MM.1S (cell line): ENCODE measurements around the gene BPIFB2.

ENCODE experiments used
- DNase-seq: peaks from one replicate; pipeline ENCODE4 v3.0.0-alpha.2; 2015
- H2AFZ ChIP-seq: fragments of 300-600 bp; sonication (generic); 2 replicates; pipeline ENCODE4 v1.6.0; 2016; ENCODE audit warnings: antibody characterized with exemption, low read length
- H3F3A ChIP-seq: fragments of 300-600 bp; sonication (generic); 2 replicates; pipeline ENCODE4 v1.6.1; 2016; ENCODE audit warnings: mild to moderate bottlenecking, antibody characterized with exemption, low read length, moderate library complexity, mixed read lengths; ENCODE audit not compliant: insufficient read depth
- H3K27ac ChIP-seq: fragments of 300-600 bp; sonication (generic); 2 replicates; pipeline ENCODE4 v1.5.1; 2016; ENCODE audit warnings: mild to moderate bottlenecking, low read length
- H3K27me3 ChIP-seq: fragments of 300-600 bp; sonication (generic); replicated peaks from 2 replicates; pipeline ENCODE4 v1.6.0; 2016; ENCODE audit warnings: low read length; ENCODE audit not compliant: insufficient read depth
- H3K36me3 ChIP-seq: fragments of 300-600 bp; sonication (generic); replicated peaks from 2 replicates; pipeline ENCODE4 v1.6.1; 2016; ENCODE audit warnings: mild to moderate bottlenecking, low read length, mixed read lengths; ENCODE audit not compliant: insufficient read depth
- H3K4me1 ChIP-seq: fragments of 300-600 bp; sonication (generic); 2 replicates; pipeline ENCODE4 v1.6.1; 2016; ENCODE audit warnings: low read length, mixed read lengths
- H3K4me2 ChIP-seq: fragments of 300-600 bp; sonication (generic); 2 replicates; pipeline ENCODE4 v1.6.0; 2016; ENCODE audit warnings: low read depth, low read length
- H3K4me3 ChIP-seq: fragments of 300-600 bp; sonication (generic); 2 replicates; pipeline ENCODE4 v1.5.1; 2016; ENCODE audit warnings: low read length, mixed read lengths
- H3K79me2 ChIP-seq: fragments of 300-600 bp; sonication (generic); 2 replicates; pipeline ENCODE4 v1.6.1; 2016; ENCODE audit warnings: mixed run types, low read length, mixed read lengths
- H3K9ac ChIP-seq: fragments of 300-600 bp; sonication (generic); 2 replicates; pipeline ENCODE4 v1.6.1; 2016; ENCODE audit warnings: low read length, mixed read lengths
- H3K9me2 ChIP-seq: fragments of 300-600 bp; sonication (generic); replicated peaks from 2 replicates; pipeline ENCODE4 v1.6.1; 2016; ENCODE audit warnings: mild to moderate bottlenecking, low read length, mixed read lengths; ENCODE audit not compliant: insufficient read depth
- H3K9me3 ChIP-seq: fragments of 300-600 bp; sonication (generic); replicated peaks from 2 replicates; pipeline ENCODE4 v1.6.1; 2016; ENCODE audit warnings: mild to moderate bottlenecking, low read length, mixed read lengths; ENCODE audit not compliant: insufficient read depth
- H4K20me1 ChIP-seq: fragments of 300-600 bp; sonication (generic); 2 replicates; pipeline ENCODE4 v1.6.1; 2016; ENCODE audit warnings: mild to moderate bottlenecking, low read length, moderate library complexity, mixed read lengths; ENCODE audit not compliant: insufficient read depth
- EZH2 ChIP-seq: fragments of 300-600 bp; sonication (generic); optimal IDR thresholded peaks from 2 replicates; pipeline ENCODE3; 2017; ENCODE audit warnings: low read depth, mild to moderate bottlenecking, antibody characterized with exemption, low read length, mixed read lengths
- EZH2phosphoT487 ChIP-seq: fragments of 300-600 bp; sonication (generic); IDR thresholded peaks from 2 replicates; pipeline ENCODE4 v1.6.1; 2018; ENCODE audit warnings: antibody characterized with exemption, low read length
- TF ChIP-seq, protein P1 (sequence below): fragments of 300-600 bp; sonication (generic); IDR thresholded peaks from 2 replicates; pipeline ENCODE4 v1.5.1; 2016; ENCODE audit warnings: antibody characterized with exemption, low read length, mixed read lengths

The BPIFB2 gene

DNA sequence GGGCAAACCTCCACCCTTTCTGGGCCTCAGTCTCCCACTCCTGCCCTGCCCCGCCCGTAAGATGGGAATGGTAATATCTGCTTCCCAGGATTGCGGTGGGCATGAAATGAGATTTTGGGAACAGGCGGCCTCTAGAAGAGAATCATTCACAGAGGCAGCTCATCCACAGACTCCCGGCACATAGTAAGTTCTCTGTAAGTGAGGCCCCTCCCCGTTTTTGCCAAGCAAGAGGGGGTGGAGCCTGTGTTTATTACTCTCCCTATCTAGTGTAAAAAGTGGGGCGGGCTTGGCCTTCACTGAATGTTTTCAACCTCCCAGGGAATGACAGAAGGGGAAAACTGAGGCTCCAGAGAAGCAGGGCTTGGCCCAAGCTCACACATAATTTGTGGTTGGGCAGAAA, 23.3 kb upstream of the BPIFB2 start:
- no peaks in the 10 kb centered on the region for H3F3A ChIP-seq
- no peak overlapping the region for H3K4me2 ChIP-seq
- TF ChIP-seq, protein P1, sequence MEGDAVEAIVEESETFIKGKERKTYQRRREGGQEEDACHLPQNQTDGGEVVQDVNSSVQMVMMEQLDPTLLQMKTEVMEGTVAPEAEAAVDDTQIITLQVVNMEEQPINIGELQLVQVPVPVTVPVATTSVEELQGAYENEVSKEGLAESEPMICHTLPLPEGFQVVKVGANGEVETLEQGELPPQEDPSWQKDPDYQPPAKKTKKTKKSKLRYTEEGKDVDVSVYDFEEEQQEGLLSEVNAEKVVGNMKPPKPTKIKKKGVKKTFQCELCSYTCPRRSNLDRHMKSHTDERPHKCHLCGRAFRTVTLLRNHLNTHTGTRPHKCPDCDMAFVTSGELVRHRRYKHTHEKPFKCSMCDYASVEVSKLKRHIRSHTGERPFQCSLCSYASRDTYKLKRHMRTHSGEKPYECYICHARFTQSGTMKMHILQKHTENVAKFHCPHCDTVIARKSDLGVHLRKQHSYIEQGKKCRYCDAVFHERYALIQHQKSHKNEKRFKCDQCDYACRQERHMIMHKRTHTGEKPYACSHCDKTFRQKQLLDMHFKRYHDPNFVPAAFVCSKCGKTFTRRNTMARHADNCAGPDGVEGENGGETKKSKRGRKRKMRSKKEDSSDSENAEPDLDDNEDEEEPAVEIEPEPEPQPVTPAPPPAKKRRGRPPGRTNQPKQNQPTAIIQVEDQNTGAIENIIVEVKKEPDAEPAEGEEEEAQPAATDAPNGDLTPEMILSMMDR, result no peak
- TF ChIP-seq EZH2phosphoT487 (no peak), EZH2 (no peak)
- H3K79me2 ChIP-seq, result no peaks in the 10 kb centered on the region
- H3K9me2 ChIP-seq, result no peaks in the 10 kb centered on the region
- no peaks in the 10 kb centered on the region for H3K9me3 ChIP-seq
- H3K27ac ChIP-seq, result no peak overlapping the region
- peaks cover 11% of the 10 kb centered on the region; the same call in 1 of the 2 replicates for H3K27me3 ChIP-seq
- no peaks in the 10 kb centered on the region for H4K20me1 ChIP-seq
- no peak for DNase-seq
- no peaks in the 10 kb centered on the region for H3K36me3 ChIP-seq
- no peak overlapping the region for H3K9ac ChIP-seq
- no peak overlapping the region for H2AFZ ChIP-seq
- no peak overlapping the region for H3K4me3 ChIP-seq
- H3K4me1 ChIP-seq, result no peaks in the 10 kb centered on the region

DNA sequence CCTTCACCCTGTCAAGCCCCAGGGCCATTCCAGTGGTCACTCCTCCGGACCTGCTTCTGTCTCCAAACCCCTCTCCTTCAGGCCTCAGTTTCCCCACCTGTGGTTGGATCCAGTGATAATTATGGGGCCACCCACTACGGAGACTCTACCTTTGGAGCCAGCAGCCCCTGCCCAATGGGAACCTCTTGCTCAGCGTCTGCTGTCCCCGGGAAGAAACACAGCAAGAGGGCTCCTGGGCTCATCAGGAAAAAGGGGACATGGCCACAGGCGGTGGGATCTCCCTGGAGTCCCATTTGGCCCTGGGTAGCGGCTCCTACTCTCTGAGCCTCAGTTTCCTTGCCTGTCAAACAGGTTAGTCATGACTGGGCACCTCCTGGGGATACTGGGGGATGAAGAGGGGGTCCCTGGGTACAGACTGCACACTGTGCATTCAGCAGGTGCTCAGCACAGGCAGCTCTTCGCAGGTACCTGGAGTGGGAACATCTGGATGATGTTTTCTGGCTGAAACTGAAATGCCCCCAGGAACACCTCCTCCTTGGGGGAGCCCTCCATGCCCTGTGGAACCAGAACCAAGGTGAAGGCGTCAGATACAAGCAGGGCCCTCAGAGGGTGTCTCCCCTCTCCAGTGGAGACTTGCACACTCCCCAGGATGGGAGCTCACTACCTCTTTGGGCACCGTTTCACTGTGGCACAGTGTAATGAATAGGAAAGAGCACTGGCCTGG, 22.7 kb upstream of the BPIFB2 start:
- Histone ChIP-seq H3K9ac (no peak overlapping the region), H3K4me3 (no peak overlapping the region), H4K20me1 (no peaks in the 10 kb centered on the region), H3K9me2 (no peaks in the 10 kb centered on the region), H3K4me1 (no peaks in the 10 kb centered on the region), H3K9me3 (no peaks in the 10 kb centered on the region), H3K27me3 (peaks cover 11% of the 10 kb centered on the region; the same call in 1 of the 2 replicates), H2AFZ (no peak overlapping the region), H3K4me2 (no peak overlapping the region), H3K36me3 (no peaks in the 10 kb centered on the region), H3K27ac (no peak overlapping the region), H3F3A (no peaks in the 10 kb centered on the region), H3K79me2 (no peaks in the 10 kb centered on the region)
- TF ChIP-seq EZH2 (no peak), EZH2phosphoT487 (no peak)
- TF ChIP-seq, protein P1, result no peak
- DNase-seq, result no peak

DNA sequence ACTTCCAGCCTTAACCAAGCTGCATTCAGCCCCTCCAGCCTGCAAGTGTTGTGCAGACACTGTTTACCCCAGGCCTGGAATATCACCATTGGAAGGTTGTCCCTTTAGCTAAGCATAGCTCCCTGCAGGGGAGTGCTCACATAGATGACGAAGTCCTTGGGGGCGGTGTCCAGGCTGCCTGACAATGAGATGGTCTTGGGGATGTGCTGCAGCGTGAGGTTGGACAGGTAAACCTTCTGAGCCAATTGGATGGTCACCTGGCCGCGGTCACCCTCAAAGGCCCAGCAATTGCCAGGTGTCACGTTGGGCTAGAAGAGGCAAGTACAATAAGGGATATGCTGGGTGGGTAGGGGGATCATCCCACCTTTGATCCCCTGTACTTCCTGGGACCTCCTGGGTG, 21.9 kb upstream of the BPIFB2 start:
- Histone ChIP-seq H2AFZ (no peak overlapping the region), H3K9ac (no peak overlapping the region), H3K4me1 (no peaks in the 10 kb centered on the region), H3K27ac (no peak overlapping the region), H4K20me1 (no peaks in the 10 kb centered on the region), H3K9me2 (no peaks in the 10 kb centered on the region), H3K4me3 (no peak overlapping the region), H3K4me2 (no peak overlapping the region), H3K79me2 (no peaks in the 10 kb centered on the region), H3K9me3 (no peaks in the 10 kb centered on the region), H3K36me3 (no peaks in the 10 kb centered on the region), H3K27me3 (peaks cover 10% of the 10 kb centered on the region; the same call in 1 of the 2 replicates), H3F3A (no peaks in the 10 kb centered on the region)
- DNase-seq, result no peak
- TF ChIP-seq EZH2 (no peak), EZH2phosphoT487 (no peak)
- TF ChIP-seq, protein P1, result no peak
